22Rv1 (cell line): ENCODE measurements around the gene WFS1.

Experiments
- ZFX ChIP-seq: fragments of 450-650 bp; IDR thresholded peaks from 2 replicates; pipeline ENCODE4 v1.6.1; 2017; ENCODE audit warnings: antibody characterized with exemption, borderline replicate concordance
- TF ChIP-seq, protein P1 (sequence below): fragments of 450-650 bp; IDR thresholded peaks from 2 replicates; pipeline ENCODE4 v1.5.1; 2017; ENCODE audit warnings: mild to moderate bottlenecking

GRCh38 chr4:6235012-6235411 lies 34.6 kb upstream of the WFS1 start:
- TF ChIP-seq, protein P1, sequence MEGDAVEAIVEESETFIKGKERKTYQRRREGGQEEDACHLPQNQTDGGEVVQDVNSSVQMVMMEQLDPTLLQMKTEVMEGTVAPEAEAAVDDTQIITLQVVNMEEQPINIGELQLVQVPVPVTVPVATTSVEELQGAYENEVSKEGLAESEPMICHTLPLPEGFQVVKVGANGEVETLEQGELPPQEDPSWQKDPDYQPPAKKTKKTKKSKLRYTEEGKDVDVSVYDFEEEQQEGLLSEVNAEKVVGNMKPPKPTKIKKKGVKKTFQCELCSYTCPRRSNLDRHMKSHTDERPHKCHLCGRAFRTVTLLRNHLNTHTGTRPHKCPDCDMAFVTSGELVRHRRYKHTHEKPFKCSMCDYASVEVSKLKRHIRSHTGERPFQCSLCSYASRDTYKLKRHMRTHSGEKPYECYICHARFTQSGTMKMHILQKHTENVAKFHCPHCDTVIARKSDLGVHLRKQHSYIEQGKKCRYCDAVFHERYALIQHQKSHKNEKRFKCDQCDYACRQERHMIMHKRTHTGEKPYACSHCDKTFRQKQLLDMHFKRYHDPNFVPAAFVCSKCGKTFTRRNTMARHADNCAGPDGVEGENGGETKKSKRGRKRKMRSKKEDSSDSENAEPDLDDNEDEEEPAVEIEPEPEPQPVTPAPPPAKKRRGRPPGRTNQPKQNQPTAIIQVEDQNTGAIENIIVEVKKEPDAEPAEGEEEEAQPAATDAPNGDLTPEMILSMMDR = no peak
- no peak for TF ChIP-seq ZFX
